Stimulated activated CD4-positive, alpha-beta T cell treated with anti-CD3 and anti-CD28 coated beads, Interleukin-2, amount 100 ng/mL, for 48 hours (primary cell): ENCODE data around the gene SLC2A4.

ENCODE experiments used
- DNase-seq, 2 donors: peaks; one replicate each; pipeline ENCODE4 v3.0.0-alpha.2; 2020

SLC2A4 gene

DNA sequence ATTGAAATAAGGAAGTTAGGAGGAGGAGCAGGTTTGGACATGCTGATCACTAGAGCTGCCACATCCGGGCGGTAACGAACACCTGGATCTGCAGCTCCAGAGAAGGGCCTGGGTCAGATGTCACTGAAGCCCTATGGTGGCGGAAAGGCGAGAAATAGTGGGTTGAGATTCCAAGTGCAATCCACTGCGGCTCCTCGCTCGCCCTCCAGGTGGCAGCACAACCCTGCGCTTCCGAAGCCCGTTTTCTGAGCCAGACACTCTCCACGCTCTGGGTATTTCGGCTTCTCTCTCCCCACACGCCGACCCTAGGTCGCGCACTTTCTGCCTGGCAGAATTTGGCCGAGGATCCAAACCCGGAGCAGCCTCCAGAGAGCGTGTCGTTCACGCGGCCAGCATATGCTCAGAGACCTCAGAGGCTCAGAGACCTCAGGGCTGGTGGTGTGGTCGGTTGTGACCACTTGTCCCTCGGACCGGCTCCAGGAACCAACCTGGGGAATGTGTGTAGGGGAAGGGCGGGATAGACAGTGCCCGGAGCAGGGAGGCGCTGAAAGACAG is 922 bp upstream of the SLC2A4 start:
- peak; percentile 84 to 90 for DNase-seq

GRCh38 chr17:7281953-7282751 is 634 bp downstream of the SLC2A4 start:
- no peak for DNase-seq

DNA sequence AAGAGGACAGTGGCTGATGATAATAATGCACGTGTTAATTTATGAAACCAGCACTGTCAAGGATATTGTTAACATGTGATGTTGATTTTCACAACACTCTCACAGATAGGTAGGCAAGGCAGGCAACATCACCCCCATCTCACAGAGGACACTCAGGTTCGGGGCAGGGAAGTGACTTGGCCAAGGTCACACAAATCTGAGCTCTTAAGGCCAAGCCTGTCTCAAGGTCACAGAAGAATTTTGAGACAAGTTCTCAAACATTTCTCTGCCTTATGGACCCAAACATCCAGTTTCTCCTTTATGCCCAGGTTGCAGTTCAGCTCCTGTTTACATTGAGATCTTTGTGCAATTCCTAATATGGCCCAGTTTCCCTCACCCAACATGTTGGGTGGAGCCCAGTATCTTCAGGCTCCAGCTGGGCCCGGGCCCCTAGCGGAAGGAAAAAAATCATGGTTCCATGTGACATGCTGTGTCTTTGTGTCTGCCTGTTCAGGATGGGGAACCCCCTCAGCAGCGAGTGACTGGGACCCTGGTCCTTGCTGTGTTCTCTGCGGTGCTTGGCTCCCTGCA is 1.3 kb downstream of the SLC2A4 start:
- no peak for DNase-seq

GRCh38 chr17:7283471-7284216 is 2.1 kb downstream of the SLC2A4 start:
- no peak for DNase-seq

DNA sequence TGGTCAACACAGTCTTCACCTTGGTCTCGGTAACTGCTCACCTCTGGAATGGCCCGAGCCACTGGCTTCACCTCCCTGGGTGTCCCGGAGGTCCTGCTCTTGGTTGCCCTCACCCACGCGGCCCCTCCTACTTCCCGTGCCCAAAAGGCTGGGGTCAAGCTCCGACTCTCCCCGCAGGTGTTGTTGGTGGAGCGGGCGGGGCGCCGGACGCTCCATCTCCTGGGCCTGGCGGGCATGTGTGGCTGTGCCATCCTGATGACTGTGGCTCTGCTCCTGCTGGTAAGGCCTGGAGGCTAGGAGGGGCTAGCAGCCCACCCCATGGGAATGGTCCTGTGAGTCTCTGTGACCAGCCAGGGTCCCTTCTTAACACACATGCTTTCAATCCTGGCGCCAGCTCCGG is 3.4 kb downstream of the SLC2A4 start:
- no peak for DNase-seq

DNA sequence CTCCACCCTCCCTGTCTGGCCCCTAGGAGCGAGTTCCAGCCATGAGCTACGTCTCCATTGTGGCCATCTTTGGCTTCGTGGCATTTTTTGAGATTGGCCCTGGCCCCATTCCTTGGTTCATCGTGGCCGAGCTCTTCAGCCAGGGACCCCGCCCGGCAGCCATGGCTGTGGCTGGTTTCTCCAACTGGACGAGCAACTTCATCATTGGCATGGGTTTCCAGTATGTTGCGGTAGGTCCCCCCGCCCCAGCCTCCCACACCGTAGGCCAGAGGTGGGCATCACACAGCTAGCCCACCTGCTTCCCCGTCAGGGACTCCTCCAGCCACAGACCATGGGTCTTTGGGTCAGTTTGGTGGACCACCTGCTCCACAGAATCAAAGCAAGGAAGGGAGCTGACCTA is 4.2 kb downstream of the SLC2A4 start:
- DNase-seq = no peak

DNA sequence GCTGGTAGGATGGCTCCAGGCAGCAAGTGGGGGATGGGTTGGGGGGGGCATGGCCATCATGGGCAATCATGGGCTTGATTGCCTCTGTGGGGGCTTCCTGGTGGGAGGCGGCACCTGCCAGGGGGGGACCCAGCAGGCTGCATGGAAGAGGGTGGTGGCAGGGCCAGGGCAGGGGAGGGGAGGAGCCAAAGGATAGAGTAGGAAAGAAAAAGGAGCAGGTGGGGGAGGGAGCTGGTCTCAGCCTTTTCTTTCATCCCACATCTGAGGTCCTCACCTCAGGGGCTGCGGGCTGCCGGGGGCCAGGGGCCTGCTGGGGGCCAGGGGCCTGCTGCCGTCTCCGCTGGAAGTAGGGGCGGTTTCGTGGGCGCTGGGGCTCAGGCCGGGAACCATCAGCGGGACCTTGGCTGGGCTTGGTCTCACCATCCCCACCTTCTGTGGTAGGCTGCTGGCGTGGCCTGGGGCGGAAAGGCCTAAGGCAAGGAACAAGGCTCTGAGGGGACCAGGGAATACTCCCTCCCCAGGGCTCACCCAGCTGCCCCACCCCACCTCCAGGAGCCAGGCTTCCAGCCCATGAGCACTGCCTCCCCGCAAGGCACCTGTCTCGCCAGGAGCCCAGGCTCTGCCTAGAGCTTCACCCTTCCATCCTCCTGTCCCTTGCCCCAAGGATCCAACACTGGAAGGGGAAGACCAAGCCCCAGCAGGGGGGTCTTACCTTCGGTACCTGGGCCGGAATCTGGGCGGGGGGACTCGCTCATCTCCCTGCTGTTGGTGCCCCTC is 7.9 kb downstream of the SLC2A4 start:
- no peak for DNase-seq

DNA sequence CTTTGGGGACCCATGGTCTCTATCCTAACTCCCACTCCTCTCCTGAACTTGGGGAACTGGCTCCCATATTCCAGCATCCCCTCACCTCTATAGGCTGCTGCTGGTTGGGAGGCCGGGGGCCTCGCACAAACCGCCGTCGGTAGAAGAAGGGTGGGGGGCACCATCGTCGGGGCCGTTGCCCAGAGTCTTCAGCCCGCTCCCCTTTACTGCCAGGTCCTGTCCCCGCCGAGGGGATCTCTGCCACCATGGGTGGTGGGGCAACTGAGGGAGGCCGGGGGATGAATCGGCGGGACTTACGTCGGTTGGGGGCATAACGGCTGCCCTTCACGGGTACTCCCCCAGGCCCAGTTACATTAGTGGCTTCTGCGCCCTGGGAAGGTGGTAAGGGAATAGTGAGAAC is 8.6 kb downstream of the SLC2A4 start:
- no peak for DNase-seq

DNA sequence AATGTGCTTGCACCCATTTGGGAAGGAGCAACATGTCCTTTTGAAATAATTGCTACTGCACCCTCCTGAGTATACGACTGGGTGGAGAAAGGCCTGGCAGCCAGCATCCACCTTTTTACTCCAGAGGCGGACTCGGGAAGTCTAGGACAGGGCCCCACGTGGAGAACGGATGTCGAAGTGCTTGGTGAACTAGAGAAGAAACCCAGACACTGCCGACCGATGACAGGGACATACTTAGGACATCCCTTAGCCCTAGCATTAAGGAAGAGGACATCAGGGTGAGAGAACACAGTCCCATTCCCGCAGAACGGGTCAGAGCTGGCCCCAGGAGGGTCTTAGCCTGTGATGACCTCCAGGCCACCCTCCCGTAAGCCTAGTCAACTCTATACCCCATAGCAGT is 9.2 kb downstream of the SLC2A4 start:
- no peak for DNase-seq

- no peak for DNase-seq
Observed at GRCh38 chr17:7292194-7292593, 10.7 kb downstream of the SLC2A4 start.

- no peak for DNase-seq
Observed at GRCh38 chr17:7292729-7293128, 11.2 kb downstream of the SLC2A4 start.

DNA sequence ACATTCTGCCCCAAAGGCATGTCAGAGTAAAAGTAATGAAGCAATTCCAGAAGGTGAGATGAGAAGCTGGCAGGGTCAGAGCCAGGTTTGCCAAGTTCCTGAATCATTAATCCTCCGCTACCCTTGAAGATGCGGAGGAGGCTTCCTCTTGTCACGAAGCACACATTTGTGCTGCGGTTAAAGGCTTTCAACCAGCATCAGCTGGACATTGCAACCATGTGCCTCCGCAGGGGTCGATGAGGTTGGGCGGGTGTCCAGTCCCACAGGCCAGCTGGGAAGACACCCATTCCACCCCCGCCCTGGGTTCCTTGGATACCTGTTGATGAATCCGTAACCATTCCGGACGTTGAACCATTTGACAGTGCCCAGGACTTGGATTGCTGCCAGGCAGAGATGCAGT is 11.6 kb downstream of the SLC2A4 start:
- DNase-seq = no peak

GRCh38 chr17:7293816-7294613 is 12.5 kb downstream of the SLC2A4 start:
- DNase-seq = no peak

GRCh38 chr17:7294614-7295153 is 13.2 kb downstream of the SLC2A4 start, which contains the start of gene YBX2:
TSS of gene YBX2 (minus strand) at chr17:7294639. CDS start at chr17:7294500, 139 bp downstream.
- DNase-seq = peak; percentile 61 to 74

DNA sequence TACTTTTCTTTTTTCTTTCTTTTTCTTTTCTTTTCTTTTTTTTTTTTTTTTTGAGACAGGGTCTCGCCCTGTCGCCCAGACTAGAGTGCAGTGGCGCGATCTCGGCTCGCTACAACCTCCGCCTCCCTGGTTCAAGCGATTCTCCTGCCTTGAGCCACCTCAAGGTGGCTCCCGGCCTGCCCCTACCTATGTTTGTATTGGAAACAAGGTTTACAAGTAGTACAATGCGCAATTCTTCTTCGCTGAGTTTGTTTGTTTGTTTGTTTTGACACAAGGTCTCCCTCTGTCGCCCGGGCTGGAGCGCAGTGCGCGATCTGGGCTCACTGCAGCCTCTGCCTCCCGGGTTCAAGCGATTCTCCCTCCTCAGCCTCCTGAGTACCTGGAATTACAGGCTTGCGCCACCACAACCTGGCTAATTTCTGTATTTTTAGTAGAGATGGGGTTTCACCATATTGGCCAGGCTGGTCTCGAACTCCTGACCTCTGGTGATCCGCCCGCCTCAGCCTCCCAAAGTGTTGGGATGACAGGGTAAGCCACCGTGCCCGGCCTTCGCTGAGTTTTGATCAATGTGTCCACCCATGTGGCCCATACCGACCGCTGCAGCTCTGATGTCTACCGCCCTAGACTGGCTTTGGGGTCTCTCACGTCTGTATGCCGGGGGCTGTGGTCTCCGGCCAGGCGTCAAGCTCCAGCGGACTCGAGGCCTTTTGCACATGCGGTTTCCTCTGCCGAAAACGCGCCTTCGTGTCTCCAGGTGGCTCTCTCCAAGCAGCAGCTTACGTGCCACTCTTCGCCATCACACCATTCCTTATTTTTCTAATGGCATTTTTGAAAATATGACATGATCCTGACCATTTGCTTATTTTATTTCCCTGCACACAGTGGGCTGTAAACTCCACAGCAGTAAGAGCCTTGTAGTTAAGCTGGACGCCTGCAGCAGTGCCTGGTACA is 14.0 kb downstream of the SLC2A4 start:
- no peak for DNase-seq

DNA sequence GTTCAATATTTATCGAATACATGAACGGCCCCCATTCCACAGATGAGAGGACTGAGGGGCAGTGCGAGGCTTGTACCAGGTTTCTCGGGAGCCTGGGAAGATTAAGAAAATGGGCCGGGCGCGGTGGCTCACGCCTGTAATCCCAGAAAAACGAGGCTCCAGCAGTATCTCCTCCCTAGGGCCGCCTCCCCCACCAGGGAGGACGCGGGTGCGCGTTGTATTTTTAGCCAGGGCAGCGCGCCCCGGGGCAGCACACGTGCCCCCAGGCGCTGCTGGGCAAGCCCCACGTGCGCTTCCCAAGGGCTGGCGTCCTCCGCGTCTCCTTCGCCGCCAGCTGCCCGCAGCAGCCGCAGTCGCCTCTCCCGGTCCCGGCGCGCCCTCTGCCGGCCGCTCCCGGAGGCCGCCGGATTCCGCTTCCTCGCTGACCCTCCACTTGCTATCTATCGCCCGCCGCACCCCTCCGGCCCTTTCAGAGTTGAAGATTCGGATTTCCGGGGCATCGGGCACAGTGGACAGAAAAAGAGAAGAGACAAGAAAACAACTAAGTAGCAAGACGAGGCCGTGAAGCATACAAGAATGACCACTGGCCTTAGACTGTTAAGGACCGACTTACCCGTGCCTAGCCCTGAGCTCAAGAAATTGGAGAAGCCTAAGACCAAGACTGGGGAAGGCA is 14.8 kb downstream of the SLC2A4 start:
- DNase-seq = peak; percentile 66 to 79

- no peak for DNase-seq
Observed at GRCh38 chr17:7304179-7304578, 22.7 kb downstream of the SLC2A4 start.

DNA sequence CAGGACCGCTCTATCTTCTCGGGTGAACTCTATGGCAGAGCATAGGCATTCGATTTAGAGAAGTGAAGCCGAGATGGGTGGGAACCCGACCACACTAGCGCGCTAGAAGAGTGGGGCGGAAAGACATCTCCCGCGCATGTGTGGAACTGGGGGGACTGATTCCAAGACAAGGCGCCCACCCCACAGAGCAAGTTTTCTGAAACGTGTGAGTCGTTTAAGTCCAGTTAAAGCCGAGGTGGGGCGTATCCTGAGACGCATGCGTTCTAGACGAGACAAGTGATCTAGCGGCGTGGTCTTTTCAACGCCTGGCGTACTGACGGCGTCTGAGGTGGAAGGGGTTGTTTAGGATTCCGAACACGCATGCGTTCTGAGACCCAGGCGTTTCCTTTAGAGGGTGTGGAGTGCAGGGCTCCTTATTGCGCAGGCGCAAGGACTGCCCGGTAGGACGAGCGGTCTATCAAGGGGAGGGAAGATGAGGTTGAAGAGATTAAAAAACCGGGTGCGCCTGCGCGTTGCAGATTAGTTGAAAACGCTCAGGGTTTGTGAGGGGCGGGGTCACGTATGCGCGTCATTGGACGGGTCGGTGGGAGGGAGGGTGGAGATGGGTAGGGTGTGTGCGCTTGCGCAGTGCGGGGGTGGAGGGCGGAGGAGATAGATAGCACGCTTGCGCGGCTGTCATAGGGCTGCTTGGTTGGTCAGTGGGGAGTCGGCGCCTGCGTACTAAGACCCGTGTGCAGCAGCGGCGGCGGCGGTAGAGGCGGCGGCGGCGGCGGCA is 25.6 kb downstream of the SLC2A4 start, which contains the start of gene EIF5A:
Gene EIF5A (plus strand): TSS at position 718 of the 775 bp plus-strand sequence. CDS start 2,008 bp downstream, outside the sequence.
- peak; percentile 100 for DNase-seq
